NOMO-1 treated with DMSO at 0.1 percent for 48 hours (cell line): Measurements from ENCODE around the gene HMGN1.
A peak's percentile ranks its signal among the peaks of the same experiment; 100 is the strongest.

Experiments
- DNase-seq: peaks from one replicate; lab custom pipeline; 2025; ENCODE audit not compliant: unreplicated experiment; lab: John Stamatoyannopoulos, UW

The HMGN1 gene

DNA sequence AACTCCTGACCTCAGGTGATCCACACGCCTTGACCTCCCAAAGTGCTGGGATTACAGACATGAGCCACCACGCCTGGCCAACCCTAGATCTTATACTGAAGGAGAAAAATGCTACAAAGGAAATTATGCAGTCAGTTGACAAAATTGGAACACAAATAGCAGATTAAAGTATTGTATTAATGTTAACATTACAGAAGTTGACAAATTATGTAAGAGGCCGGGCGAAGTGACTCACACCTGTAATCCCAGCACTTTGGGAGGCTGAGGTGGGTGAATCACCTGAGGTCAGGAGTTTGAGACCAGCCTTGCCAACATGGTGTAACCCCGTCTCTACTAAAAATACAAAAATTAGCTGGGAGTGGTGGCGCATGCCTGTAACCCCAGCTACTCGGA, 21.0 kb upstream of the HMGN1 start:
- DNase-seq, result peak; percentile 13

DNA sequence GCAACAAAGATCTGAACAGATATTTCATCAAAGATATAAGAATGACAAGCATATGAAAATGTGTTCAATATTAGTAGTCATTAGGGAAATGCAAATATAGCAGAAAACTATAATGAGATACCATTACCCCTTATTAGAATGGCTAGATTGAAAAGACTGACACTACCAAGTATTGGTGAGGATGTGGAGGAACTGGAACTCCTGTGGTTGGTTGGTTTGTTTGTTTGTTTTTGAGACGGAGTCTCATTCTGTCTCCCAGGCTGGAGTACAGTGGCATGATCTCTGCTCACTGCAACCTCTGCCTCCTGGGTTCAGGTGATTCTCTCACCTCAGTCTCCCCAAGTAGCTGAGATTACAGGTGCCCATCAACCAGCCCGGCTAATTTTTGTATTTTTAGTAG, 18.9 kb upstream of the HMGN1 start:
- DNase-seq, result no peak

DNA sequence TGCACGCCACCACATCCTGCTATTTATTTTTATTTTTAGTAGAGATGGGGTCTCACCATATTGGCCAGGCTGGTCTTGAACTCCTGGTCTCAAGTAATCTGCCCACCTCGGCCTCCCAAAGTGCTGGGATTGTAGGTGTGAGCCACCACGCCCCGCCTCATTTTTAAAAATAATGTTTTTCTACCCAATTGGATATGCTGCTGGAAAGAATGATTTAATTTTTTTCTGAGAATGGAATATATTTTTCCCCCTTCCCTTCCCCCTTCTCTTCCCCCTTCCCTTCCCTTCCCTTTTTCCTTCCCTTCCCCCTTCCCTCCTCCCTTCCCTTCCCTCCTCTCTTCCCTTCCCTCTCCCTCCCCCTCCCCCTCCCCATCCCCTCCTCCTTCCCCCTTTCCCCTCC, 17.7 kb upstream of the HMGN1 start:
- DNase-seq, result no peak

DNA sequence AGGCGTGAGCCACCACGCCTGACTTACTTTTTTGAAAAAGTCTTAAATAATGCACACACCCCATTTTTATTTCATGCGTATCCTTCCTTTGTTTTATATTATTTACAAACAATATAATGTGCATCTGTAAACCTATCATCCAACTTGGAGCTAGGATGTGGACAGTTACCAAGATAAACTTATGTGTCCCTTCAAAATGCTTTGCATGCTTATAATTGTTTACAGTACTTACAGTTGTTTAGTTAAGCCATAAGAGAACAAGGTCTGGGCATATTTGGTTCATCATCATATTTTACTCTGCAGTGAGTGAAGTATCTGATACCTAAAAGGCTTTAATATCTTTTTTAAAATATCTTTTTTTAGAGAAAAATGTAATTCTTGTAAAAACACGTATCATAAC, 16.1 kb upstream of the HMGN1 start:
- no peak for DNase-seq

DNA sequence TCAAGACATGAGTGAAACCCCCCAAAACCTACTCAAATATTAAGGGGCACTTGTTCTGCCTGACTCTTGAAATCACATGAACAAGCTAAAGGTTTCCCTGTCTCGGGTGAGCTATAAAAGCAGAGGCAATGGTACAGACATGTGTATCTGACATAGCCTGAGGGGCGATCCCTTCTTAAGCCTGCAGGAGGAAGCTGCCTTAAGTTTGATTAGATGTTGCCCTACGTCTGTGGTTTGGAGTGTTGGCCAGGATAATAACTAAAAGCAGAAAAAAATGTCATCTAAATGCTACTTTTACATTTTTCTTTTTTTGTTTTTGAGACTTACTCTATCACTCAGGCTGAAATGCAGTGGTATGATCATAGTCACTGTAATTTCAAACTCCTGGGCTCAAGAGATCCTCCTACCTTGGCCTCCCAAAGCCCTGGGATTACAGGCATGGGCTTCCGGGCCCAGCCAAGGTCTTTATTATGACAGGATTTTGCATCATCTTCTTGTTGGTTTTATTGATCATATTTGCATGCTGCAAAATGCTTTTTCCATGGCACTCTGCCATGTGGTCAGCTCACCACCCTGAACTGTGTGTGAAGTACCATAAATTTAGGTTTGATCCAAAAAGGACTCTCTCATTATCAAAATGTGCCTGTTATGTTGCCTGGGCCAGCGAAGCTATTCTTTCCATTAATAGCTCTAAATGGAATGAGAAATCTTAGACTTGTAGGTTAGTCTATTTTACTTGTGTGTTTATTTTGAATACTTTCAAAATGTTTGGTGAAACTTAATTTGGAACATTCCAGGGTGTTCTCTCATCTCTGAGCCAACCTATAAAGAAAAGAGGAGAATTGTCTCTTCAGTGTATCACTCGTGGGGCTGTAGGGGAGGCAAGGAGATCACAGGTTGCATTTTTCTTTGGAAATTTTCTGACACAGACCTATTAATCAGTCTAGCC, 15.0 kb upstream of the HMGN1 start:
- no peak for DNase-seq

DNA sequence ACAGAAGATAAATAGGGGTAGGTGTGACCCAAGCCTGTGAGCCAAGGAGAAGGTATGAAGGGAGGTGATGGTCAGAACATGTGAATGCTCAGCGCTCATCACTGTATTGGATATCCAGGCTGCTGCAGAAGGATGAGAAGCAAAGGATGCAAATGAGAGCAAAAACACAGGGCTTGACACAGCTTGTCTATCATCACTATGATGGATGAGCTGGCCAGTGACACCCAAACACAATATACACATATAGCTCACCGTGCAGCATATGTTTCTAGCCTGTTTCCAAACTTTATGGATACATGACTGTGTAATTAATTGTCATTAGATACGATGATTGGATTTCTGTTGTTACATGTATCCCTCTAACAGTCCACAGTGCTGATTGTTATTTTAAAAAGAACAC, 13.8 kb upstream of the HMGN1 start:
- no peak for DNase-seq

DNA sequence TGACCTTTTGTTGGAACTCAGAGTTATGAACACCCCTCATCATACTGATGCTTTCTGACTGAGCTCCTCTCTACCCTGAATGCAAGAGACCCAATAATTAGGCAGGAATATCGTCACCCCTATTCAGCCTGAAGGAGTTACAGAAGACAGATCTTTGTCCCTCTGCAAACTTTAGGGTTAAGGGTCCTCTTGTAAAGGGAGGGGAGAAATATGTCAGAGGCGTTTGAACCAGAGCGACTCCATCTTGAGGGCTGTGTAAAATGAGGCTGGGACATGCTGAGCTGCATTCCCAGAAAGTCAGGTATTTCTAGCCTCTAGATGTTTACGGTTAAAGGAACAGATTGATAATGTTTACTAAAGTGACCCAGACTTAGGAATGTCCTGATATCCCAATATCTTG, 10.5 kb upstream of the HMGN1 start:
- no peak for DNase-seq

DNA sequence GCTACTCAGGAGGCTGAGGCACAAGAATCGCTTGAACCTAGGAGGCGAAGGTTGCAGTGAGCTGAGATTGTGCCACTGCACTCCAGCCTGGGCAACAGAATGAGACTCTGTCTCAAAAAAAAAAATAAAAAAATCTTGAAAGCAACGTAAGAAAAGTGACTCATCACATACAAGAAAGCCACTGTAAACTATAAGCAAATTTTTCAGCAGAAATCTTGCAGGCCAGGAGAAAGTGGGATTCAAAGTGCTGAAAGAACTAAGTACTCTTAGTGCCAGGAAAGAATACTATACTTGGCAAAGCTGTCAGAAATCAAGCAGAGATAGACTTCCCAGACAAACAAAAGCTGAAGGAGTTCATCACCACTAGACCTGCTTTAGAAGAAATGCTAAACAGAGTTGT, 4.4 kb upstream of the HMGN1 start:
- no peak for DNase-seq

DNA sequence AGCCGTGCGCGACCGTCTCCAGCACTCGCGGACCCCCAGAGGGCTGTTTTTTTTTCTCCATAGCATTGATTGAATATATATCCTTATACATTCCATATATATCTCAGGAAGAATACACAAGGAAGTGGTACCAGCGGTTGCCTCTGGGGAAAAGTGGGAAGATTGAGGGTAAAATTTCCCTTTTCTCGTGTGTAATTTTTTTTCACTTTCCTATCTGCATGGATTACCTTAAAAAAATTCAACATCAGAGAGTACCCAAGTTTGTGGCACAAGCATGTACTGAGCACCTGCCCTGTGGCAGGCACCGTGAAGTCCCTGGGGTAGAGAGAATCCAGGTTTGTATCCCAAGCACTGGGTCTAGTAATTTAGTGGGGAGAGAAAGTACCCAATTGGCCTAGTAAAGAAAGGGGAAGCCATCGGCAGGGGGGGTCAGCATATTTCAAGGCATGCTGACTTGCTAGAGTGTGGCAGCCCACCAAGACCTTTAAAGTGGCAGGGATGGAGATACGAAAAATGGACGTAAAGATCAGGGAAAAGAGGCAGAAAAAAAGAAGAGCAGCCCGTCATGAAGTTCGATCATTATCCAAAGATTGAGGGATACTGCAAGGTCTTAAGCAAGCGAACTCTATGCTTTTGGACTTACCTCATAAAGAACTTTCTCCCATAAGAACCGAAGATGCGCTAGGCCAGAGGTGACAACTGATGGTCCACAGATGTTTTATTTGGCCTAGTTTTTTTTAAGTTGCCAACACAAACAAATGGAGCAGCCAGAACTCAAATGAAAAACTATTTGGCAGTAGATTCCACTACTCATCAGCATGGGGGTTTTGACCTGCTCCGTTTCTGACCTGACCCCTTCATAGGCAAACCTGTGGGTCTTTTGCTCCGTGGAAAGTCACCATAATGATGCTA, 1.5 kb upstream of the HMGN1 start:
- peak; percentile 8 for DNase-seq

DNA sequence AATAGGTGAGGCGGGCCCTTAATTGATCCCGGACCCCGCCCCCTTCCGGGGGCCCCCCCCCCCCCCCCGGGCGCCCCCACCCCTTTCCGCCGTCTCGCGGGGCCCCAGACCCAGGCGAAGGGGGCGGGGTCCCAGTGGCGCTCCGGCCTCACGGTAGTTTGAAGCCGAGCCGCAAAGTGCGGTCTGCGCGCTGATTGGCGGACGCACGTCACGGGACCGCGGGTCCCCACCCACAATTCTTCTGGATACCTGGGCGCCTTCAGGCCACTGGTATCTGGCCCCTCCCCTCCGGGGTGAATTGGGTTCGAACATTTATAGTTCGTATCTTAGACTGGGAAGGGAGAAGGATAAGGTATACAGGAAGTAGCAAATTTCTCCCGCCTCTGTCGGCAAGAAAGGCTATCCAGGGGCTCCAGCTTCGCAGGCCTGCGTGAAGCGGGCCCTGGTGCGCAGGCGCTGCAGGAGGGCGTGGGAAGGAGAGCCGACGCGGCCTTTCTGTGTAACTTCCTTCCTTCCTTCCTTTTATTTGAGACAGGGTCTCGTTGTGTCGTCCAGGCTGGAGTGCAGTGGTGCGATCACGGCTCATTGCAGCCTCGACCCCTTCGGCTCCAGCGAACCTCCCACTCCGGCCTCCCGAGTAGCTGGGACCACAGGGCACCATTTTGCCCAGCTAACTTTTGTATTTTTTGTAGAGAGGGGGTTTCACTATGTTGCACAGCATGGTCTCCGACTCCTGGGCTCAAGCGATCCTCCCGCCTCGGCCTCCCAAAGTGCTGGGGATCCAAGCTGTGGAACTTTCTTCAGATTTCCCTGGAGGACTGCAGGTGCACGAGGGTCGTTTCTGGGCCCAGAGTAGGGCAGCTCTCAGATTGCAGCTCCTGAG, 564 bp upstream of the HMGN1 start:
- peak; percentile 96 for DNase-seq

DNA sequence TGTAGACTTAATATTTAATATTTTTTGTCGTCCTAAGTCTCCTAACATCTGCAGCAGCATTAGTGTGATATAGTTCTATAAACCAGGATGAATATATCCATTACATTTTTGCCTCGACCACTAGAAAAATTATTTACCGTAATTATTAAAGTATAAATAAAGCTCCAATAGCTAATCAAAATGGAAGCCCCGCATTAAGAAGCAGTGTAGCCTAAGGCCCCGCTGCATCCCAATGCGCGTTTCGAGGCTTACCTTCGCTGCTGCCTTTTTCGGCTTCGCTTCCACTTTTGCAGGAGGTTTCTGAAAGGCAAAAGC, 891 bp downstream of the HMGN1 start:
- DNase-seq, result peak; percentile 33

DNA sequence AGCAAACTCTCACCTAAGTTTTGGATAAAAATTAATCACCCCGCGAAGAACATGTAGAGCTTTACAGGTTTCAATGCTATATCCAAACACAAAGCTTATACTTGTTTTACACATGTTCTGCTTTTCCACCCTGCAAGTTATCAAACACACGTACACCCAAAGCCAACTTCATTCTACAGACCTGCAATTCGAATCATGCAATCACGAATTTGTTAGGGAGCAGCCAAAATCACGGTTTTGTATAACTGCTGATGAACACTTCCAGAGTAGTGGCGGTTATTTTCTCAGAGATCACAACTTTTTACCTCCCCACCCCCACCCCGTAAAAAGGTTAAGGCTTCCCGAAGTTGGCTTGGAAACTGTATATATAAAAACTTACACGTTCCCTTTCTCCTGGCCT, 1.4 kb downstream of the HMGN1 start:
- DNase-seq, result peak; percentile 26

DNA sequence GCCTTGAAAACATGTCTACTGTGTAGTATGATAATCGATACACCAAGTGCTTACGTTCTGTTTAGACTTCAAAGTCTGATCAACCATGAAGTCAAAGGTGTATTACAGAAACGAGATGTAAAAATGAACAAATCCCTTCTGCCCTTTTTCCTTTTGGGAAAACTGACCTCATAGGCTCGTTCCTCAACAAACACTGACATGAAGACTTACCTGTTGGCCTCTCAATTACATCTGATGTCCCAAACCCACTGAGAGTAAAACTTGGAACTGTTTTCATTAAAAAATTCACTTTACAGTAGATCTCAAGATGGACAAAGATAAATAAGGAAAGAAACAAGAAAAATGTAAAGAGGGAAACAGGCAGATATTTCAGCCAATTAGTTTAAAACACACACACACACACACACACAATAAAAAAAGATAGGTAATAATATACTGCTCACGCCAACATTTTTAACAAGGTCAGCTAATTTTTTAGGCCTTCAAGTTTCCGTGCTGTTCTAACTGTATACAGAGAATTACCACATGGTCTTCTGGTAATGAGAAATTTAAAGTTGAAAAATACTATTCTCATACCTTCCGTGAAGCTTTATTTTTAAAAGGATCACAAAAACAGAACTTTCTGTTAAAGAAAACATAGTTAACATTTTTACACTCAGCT, 2.1 kb downstream of the HMGN1 start:
- DNase-seq, result no peak

DNA sequence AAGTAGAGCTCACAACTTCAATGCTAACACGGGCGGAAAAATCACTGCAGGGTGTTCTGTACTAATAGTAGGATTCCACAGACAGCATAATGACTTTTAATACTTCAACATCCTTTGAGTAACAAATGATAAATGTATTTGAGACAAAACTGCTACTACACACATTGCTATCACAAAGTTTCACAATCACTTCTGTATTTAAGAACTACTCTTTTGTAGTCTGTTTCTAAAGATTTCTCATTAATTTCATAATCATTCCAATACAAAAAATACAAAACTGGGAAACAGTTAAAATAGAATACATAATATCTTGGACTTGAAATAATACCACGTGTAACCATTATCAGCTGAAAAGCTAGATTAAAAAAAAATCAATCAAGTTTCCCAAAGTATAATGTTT, 2.7 kb downstream of the HMGN1 start:
- DNase-seq, result peak; percentile 37

DNA sequence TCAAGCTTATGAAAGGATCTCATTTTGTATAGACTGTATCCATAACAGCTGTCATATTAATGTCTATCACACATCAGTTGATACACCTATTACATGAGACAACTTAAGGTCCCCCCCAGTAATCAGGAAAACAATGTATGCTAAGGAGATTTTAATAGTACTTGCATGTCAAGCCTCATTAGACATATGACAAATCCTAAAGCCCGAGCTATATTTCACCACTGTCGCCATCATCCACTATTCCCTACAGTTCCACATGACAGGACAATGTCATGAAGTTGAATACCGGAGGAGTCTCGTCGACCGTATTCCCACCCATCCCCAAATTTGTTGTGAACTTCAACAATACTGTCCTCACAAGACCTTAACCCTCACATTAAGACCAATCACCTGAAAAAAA, 3.4 kb downstream of the HMGN1 start:
- DNase-seq, result no peak

DNA sequence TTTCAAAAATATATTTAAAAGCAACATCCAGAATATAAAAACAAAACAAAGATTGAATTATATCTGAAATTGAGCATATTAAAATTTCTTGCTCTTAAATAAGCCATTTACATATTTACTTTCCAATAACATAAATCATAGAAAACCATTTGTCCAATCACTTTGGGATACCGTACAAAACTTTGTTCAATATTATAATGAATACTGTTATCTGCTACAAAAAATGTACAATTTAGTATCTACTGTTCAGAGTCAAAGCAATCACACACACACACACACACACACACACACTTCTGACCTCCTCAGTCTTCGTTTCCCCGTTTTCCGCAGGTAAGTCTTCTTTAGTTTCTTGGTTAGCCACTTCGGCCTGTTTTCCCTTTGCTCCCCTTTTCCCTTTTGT, 4.0 kb downstream of the HMGN1 start:
- DNase-seq, result no peak

DNA sequence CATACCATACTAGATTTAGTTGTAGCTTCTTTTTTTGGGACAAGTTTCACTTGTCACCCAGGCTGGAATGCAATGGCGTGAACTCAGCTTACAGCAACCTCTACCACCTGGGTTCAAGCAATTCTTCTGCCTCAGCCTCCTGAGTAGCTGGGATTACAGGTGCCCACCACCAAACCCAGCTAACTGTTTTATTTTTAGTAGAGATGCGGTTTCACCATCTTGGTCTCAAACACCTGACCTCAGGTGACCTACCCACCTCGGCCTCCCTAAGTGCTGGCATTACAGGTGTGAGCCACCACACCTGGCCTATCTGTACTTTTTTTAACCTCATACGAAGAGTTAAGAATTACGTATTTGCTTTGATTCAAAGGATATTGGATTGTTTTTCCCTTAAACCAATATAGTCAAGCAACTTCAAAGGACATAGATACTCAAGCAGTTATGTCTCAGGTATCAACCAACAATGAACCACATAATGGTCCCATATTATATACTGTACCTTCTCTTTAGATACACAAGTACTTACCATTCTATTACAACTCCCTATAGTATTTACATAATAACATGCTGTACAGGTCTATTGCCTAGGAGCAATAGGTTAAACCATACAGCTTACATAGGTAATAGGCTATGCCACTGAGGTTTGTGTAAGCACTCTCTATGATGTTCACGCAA, 7.5 kb downstream of the HMGN1 start:
- DNase-seq, result no peak

DNA sequence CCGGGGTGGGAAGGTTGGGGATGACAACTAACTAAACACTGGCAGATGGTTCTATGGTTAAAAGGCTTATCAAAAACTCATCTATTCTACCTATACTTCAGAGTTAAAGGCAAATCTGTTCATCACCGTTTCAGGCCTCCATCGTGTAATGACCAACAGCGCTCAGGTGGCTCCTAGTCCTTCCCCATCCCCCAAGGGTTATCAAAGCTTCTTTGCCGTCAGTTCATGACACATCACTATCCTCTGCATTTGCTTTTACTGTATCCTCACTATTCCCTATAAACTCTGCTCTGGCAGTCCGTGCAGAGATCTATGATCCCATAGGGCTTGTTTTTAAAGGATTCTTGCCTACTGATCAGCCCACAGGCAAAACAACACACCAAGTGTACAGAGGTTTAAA, 8.2 kb downstream of the HMGN1 start:
- no peak for DNase-seq

DNA sequence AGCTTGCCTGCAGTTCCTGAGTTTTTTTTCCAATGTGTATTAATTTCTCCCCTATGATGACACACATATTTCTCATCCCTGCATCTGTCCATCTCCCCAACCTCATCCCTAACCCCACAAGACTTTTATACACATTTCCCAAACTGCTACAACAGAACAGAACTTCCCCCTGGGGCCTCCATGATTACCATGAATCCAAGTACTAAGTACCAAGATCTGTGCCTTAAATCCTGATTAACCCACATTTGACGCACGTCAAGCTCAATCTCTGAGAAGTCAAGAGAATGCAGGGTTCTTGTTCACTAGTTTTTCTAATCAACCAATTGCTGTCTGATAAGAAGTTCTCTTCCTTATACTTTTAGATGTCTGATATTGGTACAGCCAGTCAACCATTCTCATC, 9.7 kb downstream of the HMGN1 start:
- no peak for DNase-seq

DNA sequence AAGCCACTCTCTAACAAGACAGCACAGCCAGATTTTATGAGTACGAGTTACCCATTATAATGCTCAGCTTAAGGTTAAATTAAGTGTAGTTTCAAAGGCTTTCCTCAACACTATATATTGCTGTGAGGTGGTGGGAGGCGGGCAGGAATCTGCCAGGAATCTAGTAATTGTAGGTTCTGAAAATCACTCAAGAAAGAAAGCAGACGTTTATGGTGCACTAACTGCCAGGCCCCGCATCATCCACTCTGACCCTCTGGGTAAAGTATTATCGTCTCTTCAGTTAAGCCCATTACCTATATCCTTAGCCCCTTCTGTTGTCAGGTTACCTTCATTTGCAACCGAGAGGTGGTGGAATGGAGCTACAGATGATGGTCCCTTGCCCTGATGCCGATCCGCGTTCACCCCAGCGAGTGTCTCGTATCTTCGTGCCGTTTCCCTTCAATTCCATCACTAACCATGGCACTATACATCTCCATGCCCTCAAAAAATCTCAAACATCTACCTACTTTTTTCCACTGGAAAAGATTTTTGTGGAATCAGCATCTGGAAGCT, 12.4 kb downstream of the HMGN1 start:
- no peak for DNase-seq
